ENCODE data around the gene TPP1. TPM values are rescaled to one million over a fixed set of nuclear protein-coding genes. Genes with fewer than 3 reads are reported as not detected.

TPP1 gene
- total RNA-seq, 1 donor from 2014 or later = 38.7 TPM

DNA sequence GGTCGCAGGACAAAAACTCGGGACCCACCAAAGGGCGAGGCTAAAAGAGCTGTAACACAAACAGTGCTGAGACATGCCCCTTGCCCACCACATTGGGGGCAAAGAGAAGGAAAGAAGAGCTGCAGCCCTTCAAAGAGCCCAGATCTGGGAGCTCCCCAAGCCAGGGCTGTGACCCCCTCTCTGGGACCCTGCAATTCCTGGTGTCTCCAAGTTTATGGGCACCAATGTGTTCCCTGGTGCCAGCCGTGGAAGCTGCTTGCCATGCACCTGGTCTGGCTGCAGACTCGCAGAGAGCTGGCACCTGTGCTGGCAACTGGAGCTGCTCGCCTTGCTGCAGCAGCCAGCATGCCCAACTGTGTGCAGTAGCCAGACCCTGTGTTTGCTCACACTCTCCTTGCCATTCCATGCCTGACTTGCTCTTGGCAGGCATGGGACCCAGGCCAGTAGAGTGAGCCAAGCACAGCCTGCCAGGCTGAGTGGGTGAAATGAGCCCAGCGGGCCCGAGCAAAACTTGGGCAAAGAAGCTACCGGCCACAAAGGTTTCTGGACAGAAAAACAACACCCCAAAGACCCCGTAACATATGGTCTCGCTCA is 31.8 kb downstream of the TPP1 start:
- ATAC-seq = peak; percentile 37

DNA sequence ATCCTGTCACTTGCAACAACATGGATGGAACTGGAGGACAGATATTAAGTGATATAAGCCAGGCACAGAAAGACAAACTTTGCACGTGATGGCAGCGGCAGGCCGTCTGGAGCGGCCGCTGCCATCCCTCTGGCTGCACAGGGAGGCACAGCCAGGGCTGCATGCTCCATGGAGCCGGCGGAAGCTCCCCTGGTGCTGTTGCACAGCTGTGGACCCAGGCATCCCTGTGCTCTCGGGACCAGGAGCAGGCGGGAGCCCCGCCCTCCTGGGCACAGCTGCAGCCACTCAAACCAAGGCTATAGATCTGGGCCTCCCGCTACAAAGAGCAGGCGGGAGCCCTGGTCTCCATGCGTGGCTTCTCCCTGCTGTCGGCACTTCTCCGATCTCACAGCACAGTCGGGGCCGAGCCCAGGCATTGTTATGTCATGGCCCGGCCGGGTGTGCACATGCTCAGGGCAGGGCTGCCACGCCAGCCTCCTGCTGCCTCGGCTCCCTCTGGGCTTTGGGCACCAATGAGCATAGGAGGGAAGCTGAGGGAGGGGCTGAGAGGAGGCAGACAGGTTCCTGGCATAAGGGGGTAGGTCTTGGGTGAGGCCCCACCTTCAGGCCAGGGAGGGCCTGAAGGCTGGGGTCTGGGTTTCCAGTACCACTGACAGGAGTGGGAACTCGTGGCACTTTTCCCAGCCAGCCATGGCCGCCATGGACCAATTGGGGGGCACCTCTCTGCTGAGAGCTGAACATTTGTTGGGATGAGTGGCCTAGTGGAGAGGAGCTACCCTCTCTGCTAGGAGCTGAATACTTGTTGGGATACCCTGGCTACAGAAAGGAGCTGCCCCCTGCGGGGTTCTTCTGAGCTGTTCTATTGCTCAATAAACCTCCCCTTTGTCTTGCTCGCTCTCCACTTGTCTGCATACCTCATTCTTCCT is 32.5 kb downstream of the TPP1 start:
- no peak for ATAC-seq

DNA sequence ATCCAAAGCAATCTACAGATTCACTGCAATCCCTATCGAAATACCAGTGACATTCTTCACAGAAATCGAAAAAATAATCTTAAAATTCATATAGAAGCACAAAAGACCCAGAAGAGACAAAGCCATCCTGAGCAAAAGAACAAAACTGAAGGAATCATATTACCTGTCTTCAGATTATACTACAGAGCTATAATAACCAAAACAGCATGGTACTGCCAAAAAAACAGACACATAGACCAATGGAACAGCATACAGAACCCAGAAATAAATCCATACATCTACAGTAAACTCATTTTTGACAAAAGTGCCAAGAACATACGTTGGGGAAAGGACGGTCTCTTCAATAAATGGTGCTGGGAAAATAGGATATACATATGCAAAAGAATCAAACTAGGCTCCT is 34.7 kb downstream of the TPP1 start:
- ATAC-seq = no peak

DNA sequence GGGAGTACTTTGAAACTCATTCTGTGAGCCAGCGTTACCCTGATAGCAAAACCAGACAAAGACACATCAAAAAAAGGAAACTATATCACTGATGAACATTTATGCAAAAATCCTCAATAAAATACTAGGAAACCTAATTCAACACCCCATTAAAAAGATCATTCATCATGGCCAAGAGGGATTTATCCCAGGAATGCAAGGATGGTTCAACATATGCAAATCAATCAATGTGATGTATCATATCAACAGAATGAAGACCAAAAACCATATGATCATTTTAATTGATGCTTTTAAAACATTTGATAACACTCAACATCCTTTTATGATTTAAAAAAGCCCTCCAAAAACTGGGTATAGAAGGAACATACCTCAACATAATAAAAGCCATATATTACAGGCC is 35.6 kb downstream of the TPP1 start:
- ATAC-seq = no peak

GRCh38 chr11:6579681-6580080 is 39.5 kb downstream of the TPP1 start:
- ATAC-seq = no peak

DNA sequence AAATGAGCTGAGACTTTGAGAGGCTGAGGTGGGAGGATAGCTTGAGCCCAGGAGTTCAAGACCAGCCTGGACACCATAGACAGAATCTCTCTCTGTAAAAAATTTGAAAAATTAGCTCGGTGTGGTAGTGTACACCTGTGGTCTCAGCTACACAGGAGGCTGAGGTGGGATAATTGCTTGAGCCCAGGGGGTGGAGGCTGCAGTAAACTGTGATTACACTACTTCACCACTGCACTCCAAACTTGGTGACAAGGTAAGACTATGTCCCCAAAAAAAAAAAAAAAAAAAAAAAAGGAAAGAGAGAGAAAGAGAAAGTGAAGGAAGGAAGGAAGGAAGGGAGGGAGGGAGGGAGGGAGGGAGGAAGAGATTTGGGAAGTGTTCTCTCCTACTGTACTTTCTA is 41.1 kb downstream of the TPP1 start:
- no peak for ATAC-seq

GRCh38 chr11:6576471-6577373 is 42.5 kb downstream of the TPP1 start:
- no peak for ATAC-seq

GRCh38 chr11:6574816-6575715 is 44.2 kb downstream of the TPP1 start:
- ATAC-seq = no peak

GRCh38 chr11:6572215-6572614 is 47.0 kb downstream of the TPP1 start:
- ATAC-seq = peak; percentile 37

DNA sequence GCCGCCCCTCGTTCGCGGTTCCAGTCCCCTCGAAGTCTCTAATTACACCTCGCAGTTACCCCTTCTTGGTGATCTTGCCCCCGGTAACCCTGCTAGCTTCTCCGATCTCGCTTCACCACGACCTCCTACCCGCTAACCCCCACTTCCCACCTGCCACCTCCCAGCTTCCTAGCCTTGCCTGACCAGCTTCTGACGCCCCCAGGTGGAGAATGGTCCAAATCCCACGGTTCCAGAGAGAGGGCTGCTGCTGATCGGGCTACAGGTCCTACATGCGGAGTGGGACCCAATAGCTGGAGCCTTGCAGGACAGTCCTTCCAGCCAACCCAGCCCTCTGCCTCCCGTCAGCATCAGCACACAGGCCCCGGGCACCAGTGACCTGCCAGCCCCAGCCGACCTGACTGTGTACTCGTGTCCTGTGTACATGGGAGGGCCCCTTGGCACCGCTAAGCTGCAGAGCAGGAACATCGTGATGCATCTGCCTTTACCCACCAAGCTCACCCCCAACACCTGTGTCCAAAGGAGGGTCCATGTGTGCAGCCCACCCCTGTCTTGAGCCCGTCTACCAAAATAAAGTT is 47.7 kb downstream of the TPP1 start:
- no peak for ATAC-seq

- no peak for ATAC-seq
Measured at GRCh38 chr11:6570691-6571427, 48.4 kb downstream of the TPP1 start.

- ATAC-seq = no peak
Measured at GRCh38 chr11:6569706-6570105, 49.5 kb downstream of the TPP1 start.

DNA sequence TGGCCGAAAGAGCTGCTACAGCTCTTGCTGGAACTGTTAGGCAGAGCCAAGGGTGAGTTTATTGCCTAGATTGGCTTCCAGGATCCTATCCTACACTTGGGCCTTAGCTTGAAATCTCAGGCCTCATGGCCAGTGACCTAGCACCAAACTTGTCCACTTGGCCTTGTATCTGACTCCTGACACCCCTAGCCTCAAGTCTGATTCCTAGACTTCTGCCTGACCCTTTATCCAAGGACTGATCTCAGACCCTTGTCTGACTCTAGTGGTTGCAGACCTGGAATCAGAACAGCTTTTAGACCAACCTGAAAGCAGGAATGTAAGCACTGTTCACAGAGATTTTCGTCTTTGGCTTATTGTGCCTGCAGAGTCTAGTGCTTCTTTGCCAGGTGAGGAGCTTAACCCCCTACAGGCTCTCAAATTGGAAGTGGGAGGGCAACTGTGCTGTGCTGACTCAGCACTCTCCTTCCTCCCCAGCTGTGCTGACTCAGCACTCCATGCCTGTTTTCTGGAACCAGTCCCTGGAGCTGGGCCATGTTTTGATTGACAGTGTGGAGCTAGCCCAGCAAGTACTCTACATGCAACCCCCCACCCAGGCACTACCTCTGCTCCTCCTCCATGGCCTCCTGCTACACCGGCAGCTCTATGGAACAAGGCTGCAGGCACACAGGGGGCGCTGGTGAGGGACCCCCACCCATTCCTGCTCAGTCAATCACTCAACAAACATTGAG is 50.9 kb downstream of the TPP1 start:
- peak; percentile 72 for ATAC-seq

DNA sequence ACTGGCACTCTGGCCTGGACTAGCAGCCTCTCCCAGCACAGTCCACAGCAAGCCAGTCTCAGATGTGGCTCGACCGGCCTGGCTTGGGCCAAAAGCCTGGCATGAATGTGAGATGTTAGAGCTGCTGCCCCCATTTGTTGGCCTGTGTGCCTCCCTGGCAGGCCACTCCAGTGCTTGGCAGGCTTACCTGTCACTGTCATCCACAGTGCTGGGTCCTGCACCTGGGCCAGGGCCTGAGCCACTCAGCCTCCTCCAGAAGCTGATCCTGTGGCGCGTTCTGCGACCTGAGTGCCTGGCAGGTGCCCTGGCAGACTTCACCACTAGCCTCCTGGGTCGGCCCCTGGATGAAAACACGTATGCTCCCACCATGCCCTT is 51.9 kb downstream of the TPP1 start:
- no peak for ATAC-seq

DNA sequence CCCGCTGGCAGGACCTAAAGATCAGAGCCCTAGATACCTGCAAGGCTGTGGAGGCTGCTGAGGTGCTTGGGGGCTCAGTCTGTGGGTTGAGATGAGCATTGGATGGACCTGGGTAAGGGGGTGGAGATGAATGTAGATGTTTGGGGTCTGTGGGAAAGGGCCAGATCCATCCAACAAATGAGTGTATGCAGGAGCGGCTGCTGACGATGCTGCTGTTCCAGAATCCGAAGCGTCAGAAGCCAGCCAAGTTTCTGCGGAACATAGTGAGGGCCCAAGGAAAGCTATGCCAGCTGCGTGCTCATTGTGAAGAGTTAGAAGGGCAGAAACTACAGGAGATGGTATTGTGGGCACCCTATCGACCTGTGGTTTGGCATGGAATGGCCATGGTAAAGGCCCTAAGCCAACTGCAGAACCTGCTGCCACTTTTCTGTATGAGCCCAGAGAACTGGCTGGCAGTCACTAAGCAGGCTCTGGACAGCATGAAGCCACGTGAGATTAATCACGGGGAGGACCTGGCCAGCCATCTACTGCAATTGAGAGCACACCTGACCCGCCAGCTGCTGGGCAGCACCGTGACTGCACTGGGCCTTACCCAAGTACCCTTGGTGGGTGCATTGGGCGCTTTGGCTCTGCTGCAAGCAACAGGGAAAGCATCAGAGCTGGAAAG is 52.4 kb downstream of the TPP1 start:
- no peak for ATAC-seq

DNA sequence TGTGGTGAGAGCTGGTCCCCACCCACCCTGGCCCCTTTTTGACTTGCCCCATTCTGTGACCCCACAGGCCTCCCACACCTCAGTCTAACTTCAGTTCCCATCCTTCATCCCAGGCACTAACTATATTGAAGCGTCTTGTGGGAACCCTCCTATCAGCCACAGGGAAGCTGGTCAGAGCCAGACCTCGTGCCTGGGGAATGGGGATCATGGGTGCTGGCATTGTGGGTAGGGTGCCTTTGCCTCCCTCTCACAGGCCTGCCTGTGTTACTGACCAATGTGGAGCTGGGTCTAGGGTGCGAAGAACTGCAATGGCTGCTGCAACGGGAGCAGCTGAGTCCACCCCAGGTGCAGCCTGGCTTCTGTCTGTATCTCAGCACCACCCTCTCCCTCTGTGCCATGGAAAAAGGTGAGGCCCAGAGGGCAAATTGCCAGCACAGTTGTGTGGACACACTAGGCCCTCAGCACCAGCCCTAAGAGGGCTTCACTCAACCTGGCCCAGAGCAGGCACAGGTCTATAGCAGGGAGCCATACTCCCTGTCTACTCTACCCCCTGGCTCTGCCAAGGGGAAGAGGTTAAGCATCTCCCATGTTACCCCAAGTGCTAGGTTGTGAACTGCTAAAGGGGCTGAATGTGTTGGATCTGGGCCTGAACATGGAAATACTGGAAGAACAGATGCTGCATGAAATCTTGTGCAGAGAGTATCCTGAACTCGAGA is 53.1 kb downstream of the TPP1 start:
- ATAC-seq = no peak

- no peak for ATAC-seq
Measured at GRCh38 chr11:6565325-6565724, 53.9 kb downstream of the TPP1 start.

DNA sequence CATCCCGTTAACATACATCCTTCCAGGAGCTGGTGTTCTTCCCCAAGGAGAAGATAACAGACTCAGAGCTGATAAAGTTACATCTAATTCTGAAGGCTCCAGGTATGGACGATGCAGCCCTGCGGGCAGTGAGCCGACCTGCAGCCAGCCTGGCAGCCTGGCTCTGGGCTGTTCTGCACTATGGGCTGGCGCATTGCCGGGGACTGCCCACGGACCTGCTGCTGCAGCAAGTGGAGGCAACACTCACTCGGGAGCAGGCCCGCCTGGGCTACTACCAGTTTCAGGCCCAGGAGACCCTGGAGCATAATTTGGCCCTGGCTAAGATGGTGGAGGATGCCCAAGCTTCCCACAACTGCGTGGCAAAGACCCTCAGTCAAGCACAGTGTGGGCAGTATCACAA is 55.6 kb downstream of the TPP1 start:
- ATAC-seq = no peak

DNA sequence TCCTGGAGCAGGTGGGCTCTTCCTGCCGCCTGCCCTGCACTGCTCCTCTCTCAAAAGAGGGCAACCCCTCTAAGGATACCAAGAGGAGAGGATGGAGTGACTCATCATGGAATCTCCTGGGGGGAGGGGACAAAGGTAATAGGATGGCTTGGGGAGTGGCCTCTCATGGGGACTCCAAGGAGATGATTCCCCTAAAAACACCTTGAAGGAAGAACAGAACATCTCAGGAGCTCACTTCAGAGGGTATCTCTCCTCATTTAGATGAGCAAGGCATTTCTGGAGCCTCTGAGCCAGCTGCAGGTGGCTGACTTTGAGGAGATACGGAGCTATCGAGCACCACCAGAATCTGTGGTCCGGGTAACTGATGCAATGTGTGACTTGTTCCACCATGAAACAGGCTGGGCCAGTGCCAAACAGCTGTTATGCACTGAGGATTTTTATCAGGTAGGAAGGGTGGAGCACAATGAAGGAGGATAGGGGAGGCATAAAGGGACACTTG is 56.1 kb downstream of the TPP1 start:
- no peak for ATAC-seq
